HCT116 (cell line): ENCODE results near the gene SEM1. TPM values are rescaled to one million over a fixed set of nuclear protein-coding genes. Genes with fewer than 3 reads are reported as not detected.
"Not testable (repeated sequence)": the region's sequence is repeated elsewhere in the genome, so short reads cannot be mapped to it uniquely, and the experiment has no call there.

Experiments used
- ATAC-seq: fragments of 200-7000 bp; cut with Tn5 transposase; 2 replicates; pipeline ENCODE4 v1.9.1; 2020; ENCODE audit warnings: mild to moderate bottlenecking, moderate library complexity
- BruUV-seq: library from RNA; stranded (reverse); fragments of 400-500 nt; replicated peaks from 2 replicates; lab custom pipeline; 2021; lab: Mats Ljungman, UMichigan
- CTCF ChIA-PET: fragments of 300-600 bp; sonication (Branson Sonifier 250); formaldehyde crosslinking; loops from one replicate; lab custom pipeline; 2021; ENCODE audit warnings: antibody characterized with exemption; lab: Charles Lee
- POLR2A ChIA-PET: fragments of 300-600, 350-600 bp; sonication (Branson Sonifier 250); formaldehyde crosslinking; loops from one replicate; lab custom pipeline; 2021; ENCODE audit warnings: antibody characterized with exemption; lab: Charles Lee
- RAD21 ChIA-PET, 2 experiments: fragments of 300-600 bp; sonication (Branson Sonifier 250); formaldehyde crosslinking; loops; one replicate each; lab custom pipeline; 2023; ENCODE audit warnings: low total read pairs in 2 of 2; ENCODE audit not compliant: uncharacterized antibody in 2 of 2, unreplicated experiment in 2 of 2, low non-redundant PET in 1 of 2; lab: Charles Lee
- DNase-seq: peaks from one replicate; pipeline ENCODE4 v3.0.0-alpha.2; 2010; ENCODE audit warnings: low read depth, low spot score
- H2AFZ ChIP-seq: fragments of 200-600 bp; shearing (Covaris generic), sonication (generic); 2 replicates; pipeline ENCODE4 v1.6.1; 2017; ENCODE audit warnings: low read depth, mixed run types, mixed read lengths, antibody characterized with exemption, low read length; ENCODE audit not compliant: poor library complexity, severe bottlenecking
- H3K27ac ChIP-seq: 2 replicates; pipeline ENCODE4 v1.5.1; 2012; ENCODE audit warnings: low read depth, low read length
- H3K27me3 ChIP-seq: fragments of 200-600 bp; sonication (generic); 2 replicates; pipeline ENCODE4 v1.6.1; 2016; ENCODE audit warnings: mixed run types, low read length, mixed read lengths; ENCODE audit not compliant: insufficient read depth
- H3K36me3 ChIP-seq, 2 experiments: fragments of 200-500 bp in 1 of 2; fragments of 200-600 bp in 1 of 2; sonication (Bioruptor generic) in 1 of 2; sonication (generic) in 1 of 2; 2 replicates each; pipeline versions ENCODE4 v1.5.1 to v1.6.1; 2014 to 2016; ENCODE audit warnings: low read length in 2 of 2, inconsistent platforms in 1 of 2, mixed read lengths in 1 of 2, mixed run types in 1 of 2; ENCODE audit not compliant: insufficient read depth in 2 of 2, control insufficient read depth in 1 of 2
- H3K4me1 ChIP-seq, 2 experiments: fragments of 200-600 bp in 1 of 2; sonication (generic) in 1 of 2; 2 replicates each; pipeline versions ENCODE4 v1.5.1 to v1.6.1; 2012 to 2017; ENCODE audit warnings: low read length in 2 of 2, inconsistent platforms in 1 of 2, mild to moderate bottlenecking in 1 of 2, mixed read lengths in 1 of 2, mixed run types in 1 of 2, moderate library complexity in 1 of 2; ENCODE audit not compliant: insufficient read depth in 2 of 2, control insufficient read depth in 1 of 2
- H3K4me2 ChIP-seq: fragments of 200-600 bp; sonication (generic); 2 replicates; pipeline ENCODE4 v1.6.1; 2017; ENCODE audit warnings: mixed run types, low read length, mixed read lengths
- H3K4me3 ChIP-seq, 2 experiments: fragments of 200-600 bp in 1 of 2; sonication (generic) in 1 of 2; replicated peaks in 1 of 2; 2 replicates each; pipeline ENCODE4 v1.5.1; 2011 to 2016; ENCODE audit warnings: low read length in 2 of 2, control low read depth in 1 of 2, low read depth in 1 of 2, mild to moderate bottlenecking in 1 of 2, mixed read lengths in 1 of 2, mixed run types in 1 of 2
- H3K79me2 ChIP-seq: fragments of 200-600 bp; sonication (generic); 2 replicates; pipeline ENCODE4 v1.6.1; 2017; ENCODE audit warnings: mild to moderate bottlenecking, mixed run types, low read length, moderate library complexity, mixed read lengths; ENCODE audit not compliant: insufficient read depth
- H3K9ac ChIP-seq: fragments of 200-600 bp; sonication (generic); 2 replicates; pipeline ENCODE4 v1.6.1; 2016; ENCODE audit warnings: low read length, mixed read lengths
- H3K9me2 ChIP-seq: fragments of 200-600 bp; sonication (generic), shearing (Covaris generic); 2 replicates; pipeline ENCODE4 v1.6.1; 2017; ENCODE audit warnings: mixed run types, mild to moderate bottlenecking, moderate library complexity; ENCODE audit not compliant: insufficient read depth
- H3K9me3 ChIP-seq, 2 experiments: fragments of 200-500 bp in 1 of 2; fragments of 200-600 bp in 1 of 2; sonication (Bioruptor generic) in 1 of 2; sonication (generic) in 1 of 2; 2 replicates each; pipeline ENCODE4 v1.6.1; 2014 to 2017; ENCODE audit warnings: low read length in 2 of 2, mixed read lengths in 2 of 2, inconsistent platforms in 1 of 2, low read depth in 1 of 2, mild to moderate bottlenecking in 1 of 2, mixed run types in 1 of 2, moderate library complexity in 1 of 2; ENCODE audit not compliant: control insufficient read depth in 1 of 2, insufficient read depth in 1 of 2
- H4K20me1 ChIP-seq: fragments of 200-600 bp; sonication (generic), shearing (Covaris generic); 2 replicates; pipeline ENCODE4 v1.6.1; 2017; ENCODE audit warnings: mixed run types, mild to moderate bottlenecking, moderate library complexity; ENCODE audit not compliant: insufficient read depth
- ATF3 ChIP-seq: IDR thresholded peaks from 2 replicates; pipeline ENCODE4 v1.6.1; 2012
- CTCF ChIP-seq, 3 experiments: fragments of 200-600 bp in 1 of 3; sonication (generic) in 1 of 3; IDR thresholded peaks in 2 of 3; conservative IDR thresholded peaks in 1 of 3; 2 replicates each; pipeline ENCODE4 v1.5.1; 2012 to 2017; ENCODE audit warnings: low read depth in 2 of 3, low read length in 2 of 3, antibody characterized with exemption in 1 of 3, borderline replicate concordance in 1 of 3, control low read depth in 1 of 3, mild to moderate bottlenecking in 1 of 3, mixed read lengths in 1 of 3, mixed run types in 1 of 3, moderate library complexity in 1 of 3; ENCODE audit not compliant: insufficient read depth in 1 of 3
- SIN3A ChIP-seq: IDR thresholded peaks from 2 replicates; pipeline ENCODE4 v1.6.1; 2012; ENCODE audit warnings: low read depth
- intact Hi-C: fragments of 100-400 bp; cut with micrococcal nuclease; formaldehyde crosslinking; loops from 2 replicates; pipeline ENCODE4 v1.10.0; 2022
- total RNA-seq: library from RNA; stranded (reverse); gene quantifications from one replicate; pipeline ENCODE4 v1.2.1, GENCODE V29; 2021; ENCODE audit not compliant: unreplicated experiment

SEM1 gene
- total RNA-seq, 1 experiment from 2014 or later, result 45.7 TPM

GRCh38 chr7:96662151-96662550 is 47.5 kb downstream of the SEM1 start:
- H3K4me2 ChIP-seq, H3K9ac ChIP-seq, RAD21 ChIA-PET, H3K79me2 ChIP-seq, BruUV-seq, H3K27me3 ChIP-seq, intact Hi-C loops, H3K9me2 ChIP-seq, H3K4me3 ChIP-seq, H3K27ac ChIP-seq, ATAC-seq, H2AFZ ChIP-seq, H3K36me3 ChIP-seq, DNase-seq, CTCF ChIA-PET, H3K9me3 ChIP-seq, H4K20me1 ChIP-seq, POLR2A ChIA-PET, H3K4me1 ChIP-seq: not testable (repeated sequence)

- DNase-seq (no peak), ATAC-seq (no peak)
- intact Hi-C loops, result no loop called here
- no peak for TF ChIP-seq CTCF (IDR thresholded peaks at IDR 0.05 in 2 of 3, conservative IDR thresholded peaks at IDR 0.05 in 1 of 3; ENCODE audit: borderline replicate concordance in 1 of 3, insufficient read depth in 1 of 3, low read depth in 2 of 3, low read length in 2 of 3)
- no peak for TF ChIP-seq SIN3A
- no peak for TF ChIP-seq ATF3
- Histone ChIP-seq H4K20me1 (no peaks in the 10 kb centered on the region; the same call in 1 of the 2 replicates), H3K27ac (no peak overlapping the region), H3K4me2 (no peak overlapping the region), H3K79me2 (no peaks in the 10 kb centered on the region; the same call in 1 of the 2 replicates), H3K27me3 (no peaks in the 10 kb centered on the region), H2AFZ (no peak overlapping the region), H3K36me3 (no peaks in the 10 kb centered on the region), H3K4me1 (no peaks in the 10 kb centered on the region), H3K4me3 (no peak overlapping the region), H3K9me2 (no peaks in the 10 kb centered on the region), H3K9me3 (no peaks in the 10 kb centered on the region), H3K9ac (no peak overlapping the region)
- BruUV-seq, result no TSS peak
- POLR2A ChIA-PET, result no interaction called here
- CTCF ChIA-PET, result no interaction called here
- RAD21 ChIA-PET, result no interaction called here
Observed at GRCh38 chr7:96658022-96658412, 51.6 kb downstream of the SEM1 start.
